GM12874 (cell line): ENCODE data around the gene C1orf53.

Source experiments
- CTCF ChIP-seq: IDR thresholded peaks from 2 replicates; pipeline ENCODE4 v1.5.1; 2011; ENCODE audit warnings: low read depth, mild to moderate bottlenecking, control low read depth, low read length, moderate library complexity; ENCODE audit not compliant: insufficient read depth

C1orf53 gene

DNA sequence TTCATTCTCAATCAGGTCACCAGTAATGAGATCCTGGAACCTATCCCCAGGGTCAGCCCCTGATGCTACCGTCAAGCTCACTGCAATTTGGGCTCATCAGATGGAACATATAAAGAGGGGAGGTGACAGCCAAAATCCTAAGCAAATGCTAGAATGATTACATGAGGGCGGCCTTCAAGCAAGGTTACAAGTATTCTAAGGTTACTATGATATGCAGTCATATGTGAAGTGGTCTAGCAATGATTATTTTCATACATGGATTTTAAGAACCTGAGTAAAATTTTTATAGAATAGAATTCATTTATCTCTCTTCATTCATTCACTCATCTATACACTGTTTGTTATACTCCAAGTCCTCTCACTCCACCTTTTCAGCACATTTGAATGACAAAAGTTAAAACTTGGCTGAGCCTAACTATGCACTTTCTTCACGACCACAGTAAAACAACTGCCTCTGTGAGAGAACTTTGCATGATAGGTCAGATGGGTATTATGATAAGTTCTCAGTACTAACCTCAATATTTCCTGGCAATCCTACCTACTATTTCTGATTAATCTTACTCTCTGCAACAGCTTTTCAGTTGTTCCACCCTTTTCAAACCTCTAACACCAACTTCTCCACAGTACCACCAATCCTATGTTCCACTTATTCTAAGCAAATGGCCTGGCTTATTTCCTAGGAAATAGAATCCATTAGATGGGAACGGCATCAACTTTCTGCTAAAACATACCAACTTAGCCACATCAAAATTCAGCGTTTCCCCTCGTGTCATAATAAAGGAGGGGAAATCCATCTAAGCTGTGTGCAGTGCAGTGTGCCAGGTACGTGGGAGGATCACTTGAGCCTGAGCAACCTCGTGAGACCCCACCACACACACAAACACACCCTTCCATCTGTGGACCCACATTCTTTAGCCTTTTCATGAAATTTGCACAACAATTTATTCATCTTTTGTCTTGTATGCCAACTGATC lies 46.8 kb downstream of the C1orf53 start:
- TF ChIP-seq CTCF: no peak

DNA sequence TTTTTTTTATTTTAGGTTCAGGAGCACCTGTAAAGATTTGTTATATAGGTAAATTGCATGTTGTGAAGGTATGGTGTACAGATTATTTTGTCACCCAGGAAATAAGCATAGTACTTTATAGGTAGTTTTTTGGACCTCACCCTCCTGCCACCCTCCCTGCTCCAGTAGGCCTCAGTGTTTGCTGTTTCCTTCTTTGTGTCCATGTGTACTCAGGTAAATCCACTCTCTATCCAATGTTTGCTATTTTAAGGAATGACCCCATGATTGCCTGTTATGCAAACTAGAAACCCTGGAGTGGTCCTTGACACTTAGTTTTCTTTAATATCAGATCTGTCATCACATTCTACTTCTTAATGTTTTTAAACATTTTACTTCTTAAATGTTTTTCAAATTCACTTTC lies 48.7 kb downstream of the C1orf53 start:
- no peak for TF ChIP-seq CTCF

GRCh38 chr1:197951617-197952175 lies 49.3 kb downstream of the C1orf53 start:
- no peak for TF ChIP-seq CTCF

DNA sequence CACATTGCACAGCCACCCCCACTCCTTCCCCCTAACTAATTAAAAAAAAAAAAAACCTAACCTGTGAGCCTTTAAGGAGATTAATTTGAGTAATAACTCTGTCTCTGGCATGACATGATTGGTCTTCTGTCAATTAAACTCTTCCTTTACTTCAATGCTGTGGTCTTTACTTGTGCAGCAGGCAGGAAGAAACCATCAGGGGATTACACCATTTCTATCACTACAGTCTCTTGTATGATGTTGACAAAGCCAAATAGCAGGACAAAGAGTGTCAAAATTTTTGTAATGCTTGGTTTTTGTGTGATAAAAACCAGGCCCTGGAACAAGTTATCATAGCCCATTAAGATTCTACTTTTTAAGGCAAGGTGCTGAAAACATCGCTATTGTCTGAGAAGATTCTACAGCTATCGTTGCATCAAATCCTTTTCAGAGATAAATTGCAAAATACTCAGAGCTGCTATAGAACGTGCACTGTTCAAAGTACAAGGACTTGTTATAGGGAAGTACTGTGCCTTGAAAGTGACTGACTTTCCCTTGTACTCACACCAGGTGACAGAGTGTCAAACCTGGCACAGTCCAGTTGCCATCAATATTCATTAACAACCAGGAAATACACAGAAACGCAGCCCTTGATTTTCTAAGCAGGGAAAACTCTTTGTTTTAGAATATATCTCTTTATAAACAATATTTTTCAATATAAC lies 52.4 kb downstream of the C1orf53 start:
- TF ChIP-seq CTCF: no peak

DNA sequence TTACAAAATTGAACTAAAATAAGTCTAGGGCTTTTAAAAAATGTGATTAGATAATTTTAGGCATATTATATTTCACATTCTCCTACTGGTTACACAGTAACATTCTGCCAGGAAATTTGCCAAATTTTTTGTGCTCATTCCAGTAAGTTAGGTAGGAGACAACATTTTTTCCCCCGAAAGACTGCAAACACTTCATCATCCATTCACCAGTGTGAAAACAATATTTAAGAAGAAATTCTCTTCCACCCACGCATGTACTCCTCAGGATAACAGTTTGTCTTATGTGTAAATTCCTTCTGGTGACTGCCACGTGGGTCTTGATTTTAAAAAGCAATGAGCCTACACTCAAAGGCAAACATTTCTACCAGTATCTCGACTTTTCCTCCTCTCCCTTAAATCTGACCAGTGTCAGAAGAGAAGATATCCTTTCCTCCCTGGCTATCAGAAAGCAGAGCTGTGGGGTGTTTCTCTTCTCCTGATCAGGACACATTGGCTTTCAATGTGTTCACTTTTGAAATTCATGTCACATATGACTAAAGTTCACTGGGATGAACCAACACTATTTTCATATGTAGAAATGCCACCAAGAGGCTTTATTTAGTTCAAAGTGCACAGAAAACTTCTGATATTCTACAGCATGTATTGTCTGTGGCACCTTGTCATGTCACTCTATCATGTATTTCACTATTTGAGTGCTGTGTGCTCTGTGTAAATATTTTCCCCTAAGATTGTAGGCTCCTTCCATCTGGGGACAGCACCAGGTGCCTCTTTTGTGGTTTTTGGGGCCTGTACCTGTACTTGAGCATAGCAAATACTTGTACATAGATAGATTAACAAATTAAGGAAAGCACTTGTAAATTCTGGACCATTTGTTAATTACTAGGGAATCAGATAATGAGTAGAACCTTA lies 53.3 kb downstream of the C1orf53 start:
- TF ChIP-seq CTCF: no peak
